ENCODE results near the gene NFAT5.

NFAT5 gene

GRCh38 chr16:69748694-69749345 is 183.1 kb downstream of the NFAT5 start:
- no peak for DNase-seq

GRCh38 chr16:69754143-69754468 is 188.3 kb downstream of the NFAT5 start:
- DNase-seq: no peak

All from NCI-H1694 treated with DMSO at 0.1 percent for 48 hours (cell line).